NCI-H2196 (cell line): ENCODE results near the gene GRK4.

Experiments
- DNase-seq: peaks from one replicate; lab custom pipeline; 2025; ENCODE audit not compliant: unreplicated experiment; lab: John Stamatoyannopoulos, UW

GRK4 gene

DNA sequence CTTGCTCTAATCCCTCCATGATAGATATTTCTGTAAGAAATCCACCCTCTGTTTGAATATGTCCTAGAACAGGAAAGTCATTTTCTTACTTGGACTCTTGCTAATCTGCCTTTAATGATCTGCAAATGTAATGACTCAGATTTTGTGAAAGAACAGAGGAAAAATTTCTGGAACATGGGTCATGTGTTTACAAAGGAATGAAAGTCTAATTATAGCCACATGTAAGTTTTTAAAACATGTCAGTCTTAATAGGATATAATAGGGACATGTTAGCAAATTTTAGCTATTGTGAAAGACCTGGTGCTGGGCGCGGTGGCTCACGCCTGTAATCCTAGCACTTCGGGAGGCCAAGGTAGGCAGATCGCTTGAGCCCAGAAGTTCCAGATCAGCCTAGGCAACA, 47.6 kb downstream of the GRK4 start:
- DNase-seq = no peak

DNA sequence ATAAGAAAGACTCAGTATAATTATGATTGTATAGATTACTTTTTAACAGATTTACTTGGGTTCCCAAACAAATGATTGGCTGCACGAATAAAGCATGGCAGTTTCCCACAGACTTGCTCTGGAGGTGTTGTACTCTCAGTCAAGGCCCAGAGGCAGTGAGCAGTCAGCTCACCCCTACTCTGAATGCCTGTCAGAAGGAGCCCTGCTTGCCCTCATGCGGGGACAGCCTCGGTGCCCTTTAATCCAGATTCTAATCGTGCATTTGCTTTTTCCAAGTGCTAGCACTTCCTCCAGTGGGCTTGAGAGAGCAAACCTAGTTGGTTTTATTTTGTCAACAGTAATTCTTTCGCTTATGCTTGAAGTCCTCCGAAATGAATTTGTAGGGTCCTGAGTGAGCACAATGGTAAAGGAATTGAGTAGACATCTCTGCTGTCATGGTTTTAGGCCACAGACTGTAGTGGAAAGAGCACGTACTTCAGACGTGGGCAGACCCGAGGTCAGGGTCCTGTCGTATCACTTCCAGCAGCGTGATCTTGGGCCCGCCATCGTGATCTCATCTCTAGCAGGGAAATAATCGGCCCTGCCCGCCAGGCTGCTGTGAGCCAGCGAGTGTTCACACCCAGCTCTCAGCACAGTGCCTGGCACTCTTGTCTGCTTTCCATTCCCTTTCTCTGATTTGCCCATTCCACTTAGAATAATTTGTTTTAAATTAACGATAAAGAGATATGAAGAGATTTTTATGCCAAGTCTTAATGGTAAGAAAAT, 48.3 kb downstream of the GRK4 start:
- no peak for DNase-seq

DNA sequence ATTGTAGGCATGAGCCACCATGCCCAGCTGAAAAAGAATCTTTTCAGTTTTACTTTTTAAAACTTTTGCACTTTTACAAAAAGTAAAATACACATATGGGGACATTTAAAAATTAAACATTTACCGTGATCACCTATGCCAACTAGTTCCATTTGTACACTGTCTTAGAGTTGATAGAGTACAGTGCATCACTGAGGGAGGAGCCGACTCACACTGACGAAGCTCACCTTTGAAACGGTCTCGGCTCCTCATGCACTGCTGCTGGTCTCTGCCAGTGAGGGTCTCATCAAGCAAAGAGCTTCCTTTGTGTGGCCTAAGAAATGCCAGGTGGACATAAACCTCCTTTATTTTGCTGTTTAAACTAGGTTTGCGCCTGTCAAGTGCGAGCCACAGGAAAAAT, 50.0 kb downstream of the GRK4 start:
- no peak for DNase-seq

DNA sequence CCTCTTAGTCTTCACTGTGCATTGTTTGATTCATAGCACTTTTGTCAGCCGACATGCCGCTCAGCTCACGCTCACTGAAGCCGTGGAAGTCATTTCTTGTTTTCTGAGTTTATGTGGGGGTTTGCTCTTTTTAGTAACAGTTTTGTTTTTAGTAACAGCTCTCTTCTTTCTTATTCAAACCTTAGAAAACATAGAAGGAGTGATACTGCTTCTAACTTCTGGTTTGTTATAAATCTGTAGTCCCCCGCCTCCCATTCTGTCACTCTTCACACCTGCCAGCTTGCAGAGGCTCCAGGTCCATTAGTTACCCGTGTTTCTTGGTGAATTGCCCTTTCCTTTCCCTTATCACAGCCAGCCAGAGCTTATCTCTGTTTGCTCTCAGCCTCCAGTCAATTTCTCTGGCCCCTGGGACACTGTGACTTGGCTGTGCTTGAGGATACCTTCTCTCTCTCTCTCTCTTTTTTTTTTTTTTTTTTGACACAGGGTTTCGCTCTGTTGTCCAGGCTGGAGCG, 50.5 kb downstream of the GRK4 start:
- DNase-seq = no peak

DNA sequence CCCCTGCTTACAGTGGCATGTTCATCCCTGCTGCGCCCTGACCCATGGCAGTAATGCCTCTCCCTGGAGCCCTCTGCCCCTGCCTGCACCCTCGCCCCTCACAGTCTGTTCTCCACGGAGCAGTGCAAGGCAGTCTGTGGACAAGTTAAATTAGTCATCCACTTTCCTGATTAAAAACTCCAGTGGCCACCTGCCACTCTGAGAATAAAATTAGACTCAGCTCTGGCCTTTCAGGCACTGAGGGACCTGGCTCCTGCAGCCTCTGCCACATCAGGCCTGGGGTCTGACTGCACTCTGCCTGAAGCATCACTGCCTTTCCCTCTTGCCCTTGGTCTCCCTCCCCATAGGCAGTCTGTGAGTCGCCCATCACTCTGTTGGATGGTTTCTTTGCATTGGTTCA, 53.6 kb downstream of the GRK4 start:
- DNase-seq = no peak

DNA sequence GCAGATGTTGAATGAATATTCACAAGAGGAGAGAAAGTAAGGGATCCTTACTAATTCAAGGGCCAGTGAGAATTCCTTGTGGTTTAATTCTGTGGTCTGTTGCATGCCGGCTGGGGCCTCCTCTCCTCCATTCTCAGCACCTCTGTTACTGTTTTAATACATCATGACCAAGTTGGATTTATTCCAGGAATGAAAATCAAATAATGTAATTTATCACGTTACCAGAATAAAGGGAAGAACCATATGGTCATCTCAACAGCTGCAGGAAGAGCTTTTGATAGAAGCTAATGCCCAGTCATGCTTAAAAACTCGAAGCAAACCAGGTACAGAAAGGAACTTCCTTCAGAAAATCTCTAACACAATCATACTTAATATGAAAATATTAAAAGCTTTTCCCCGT, 54.1 kb downstream of the GRK4 start:
- DNase-seq = peak; percentile 6

DNA sequence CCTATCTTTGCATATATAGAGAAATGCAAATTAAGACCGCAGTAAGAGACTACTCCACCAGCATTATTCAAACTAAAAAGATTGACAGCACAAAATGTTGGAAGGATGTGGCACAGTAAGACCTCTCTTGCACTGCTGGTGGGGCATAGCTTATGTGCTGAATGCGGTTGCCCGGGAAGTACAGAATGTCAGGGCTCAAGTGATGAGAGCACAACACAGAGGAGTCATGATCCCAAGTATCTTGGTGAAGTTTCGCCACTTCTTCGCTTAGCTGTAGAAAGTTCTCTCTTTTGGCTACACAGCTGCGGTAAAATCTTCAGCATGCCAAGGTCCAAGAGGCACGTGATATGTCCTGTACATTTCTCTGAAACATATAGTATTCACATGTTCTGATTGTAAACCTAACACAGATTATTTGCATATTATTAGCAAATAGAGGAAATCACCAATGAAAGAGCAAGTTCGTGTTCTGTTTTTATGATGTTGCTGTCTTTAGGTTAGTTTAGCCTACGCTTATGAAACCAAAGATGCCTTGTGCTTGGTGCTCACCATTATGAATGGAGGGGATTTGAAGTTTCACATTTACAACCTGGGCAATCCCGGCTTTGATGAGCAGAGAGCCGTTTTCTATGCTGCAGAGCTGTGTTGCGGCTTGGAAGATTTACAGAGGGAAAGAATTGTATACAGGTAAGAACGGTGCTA, 55.9 kb downstream of the GRK4 start:
- DNase-seq = no peak

DNA sequence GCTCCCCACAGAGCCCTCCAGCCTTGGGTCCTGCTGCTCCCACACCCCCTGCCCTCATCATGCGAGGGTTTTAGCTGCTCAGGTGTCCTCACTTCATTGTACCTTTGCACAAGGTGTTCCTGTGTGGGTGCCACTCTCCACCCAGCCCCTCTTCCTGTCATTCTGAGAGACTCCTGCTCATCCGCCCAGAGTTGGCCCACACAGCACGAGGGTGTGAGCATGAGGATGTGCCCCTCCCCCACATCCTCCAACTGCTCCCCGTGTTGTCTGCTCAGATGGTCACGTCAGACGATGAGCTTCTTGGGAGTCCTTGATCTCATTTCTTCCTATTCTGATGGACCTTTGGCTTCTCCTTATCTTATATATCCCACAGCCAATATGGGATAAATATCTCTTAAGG, 57.8 kb downstream of the GRK4 start:
- no peak for DNase-seq

DNA sequence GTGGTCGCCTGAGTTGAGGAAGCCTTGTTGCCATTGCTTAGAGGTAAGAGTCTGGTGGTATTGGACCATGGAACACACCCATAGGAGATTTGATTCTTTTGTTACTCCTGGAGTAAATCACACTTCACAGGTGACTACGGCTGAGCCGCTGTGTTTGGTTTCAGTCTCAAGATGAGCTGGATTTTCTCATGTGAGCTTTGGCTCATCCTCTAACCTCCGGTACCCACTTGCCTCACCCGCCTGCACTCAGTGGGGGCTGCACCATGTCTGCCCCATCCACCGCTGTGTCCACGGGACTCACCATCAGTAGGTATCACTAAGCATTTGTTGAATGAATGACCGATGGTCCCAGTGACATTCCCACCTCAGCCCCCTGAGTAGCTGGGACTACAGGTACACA, 58.3 kb downstream of the GRK4 start:
- no peak for DNase-seq

DNA sequence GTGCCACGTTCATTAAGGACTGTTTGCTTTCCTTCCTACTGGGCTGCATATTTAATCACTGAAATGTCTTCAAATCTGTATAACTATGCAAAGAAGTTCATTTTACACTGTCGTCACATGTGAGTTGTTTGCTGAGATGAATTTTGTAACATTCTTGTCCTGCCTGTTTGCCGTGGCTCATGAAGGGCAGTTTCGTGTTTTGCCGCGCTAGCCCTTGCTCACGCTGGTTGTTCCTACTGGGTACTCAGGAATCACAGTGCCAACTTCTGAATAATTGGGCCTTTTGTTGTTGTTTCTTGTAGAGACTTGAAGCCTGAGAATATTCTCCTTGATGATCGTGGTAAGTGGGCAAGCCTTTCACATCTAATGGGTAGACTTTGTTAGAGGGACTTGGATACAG, 58.7 kb downstream of the GRK4 start:
- no peak for DNase-seq

DNA sequence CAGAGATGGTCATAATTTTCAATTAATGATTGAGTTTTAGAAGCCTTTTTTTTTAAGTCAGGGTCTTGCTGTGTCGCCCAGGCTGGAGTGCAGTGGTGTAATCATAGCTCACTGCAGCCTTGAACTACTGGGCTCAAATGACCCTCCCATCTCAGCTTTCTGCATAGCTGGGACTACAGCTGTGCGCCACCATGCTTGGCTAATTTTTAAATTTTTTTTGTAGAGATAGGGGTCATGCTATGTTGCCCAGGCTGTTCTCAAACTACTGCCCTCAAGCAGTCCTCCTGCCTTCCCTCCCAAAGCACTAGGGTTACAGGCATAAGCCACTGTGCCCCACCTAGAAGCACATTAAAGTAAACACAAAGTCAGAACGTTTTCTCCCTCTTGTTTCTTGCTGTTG, 59.3 kb downstream of the GRK4 start:
- no peak for DNase-seq

DNA sequence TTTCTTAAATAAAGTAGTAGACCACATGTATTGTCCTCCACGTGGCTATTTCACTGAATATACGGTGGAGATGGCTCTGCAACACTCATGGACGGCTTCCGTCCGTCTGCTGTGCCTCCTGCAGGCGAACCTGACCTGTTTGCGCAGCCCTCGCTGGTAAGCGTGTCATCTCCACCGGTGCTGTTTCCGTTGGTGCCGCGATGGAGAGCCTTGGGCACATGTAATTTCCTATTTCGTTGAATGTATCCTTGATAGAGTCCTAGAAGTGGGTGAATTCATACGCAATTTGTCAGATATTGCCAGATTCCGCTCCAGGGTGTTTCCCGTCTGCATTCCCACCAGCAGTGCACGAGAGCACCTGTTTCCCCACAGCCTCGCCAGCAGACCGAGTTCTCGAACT, 62.5 kb downstream of the GRK4 start:
- DNase-seq = no peak

DNA sequence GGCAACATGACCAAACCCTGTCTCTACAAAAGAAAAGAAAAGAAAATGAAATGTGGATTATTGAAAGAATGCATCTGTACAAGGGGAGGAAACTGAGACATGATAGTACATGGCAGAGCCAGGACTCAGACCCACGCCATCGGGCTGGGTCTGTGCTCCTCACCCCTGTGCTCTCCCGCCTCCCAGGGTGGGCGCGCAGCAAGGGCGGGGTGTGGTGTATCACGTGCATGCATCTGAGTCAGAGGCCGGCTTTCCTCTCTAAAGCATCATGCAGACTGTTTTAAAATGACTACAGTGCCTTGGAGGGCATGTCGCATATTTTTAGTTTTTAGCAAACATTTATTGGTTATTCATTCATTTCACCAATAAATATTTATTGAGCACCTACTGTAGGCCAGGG, 63.2 kb downstream of the GRK4 start:
- no peak for DNase-seq

DNA sequence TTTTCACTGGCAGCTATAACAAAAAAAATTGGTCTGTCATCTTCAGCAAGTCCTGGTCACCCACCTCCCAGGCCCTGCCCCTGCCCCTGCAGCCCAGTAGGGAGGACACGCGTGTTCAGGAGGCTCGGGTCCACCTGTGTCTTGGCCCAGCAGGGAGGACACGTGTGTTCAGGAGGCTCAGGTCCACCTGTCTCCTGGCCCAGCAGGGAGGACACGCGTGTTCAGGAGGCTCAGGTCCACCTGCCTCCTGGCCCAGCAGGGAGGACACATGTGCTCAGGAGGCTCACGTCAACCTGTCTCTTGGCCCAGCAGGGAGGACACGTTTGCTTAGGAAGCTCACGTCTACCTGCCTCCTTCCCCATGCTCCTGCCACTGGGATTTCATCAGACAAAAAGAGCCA, 66.1 kb downstream of the GRK4 start:
- no peak for DNase-seq

DNA sequence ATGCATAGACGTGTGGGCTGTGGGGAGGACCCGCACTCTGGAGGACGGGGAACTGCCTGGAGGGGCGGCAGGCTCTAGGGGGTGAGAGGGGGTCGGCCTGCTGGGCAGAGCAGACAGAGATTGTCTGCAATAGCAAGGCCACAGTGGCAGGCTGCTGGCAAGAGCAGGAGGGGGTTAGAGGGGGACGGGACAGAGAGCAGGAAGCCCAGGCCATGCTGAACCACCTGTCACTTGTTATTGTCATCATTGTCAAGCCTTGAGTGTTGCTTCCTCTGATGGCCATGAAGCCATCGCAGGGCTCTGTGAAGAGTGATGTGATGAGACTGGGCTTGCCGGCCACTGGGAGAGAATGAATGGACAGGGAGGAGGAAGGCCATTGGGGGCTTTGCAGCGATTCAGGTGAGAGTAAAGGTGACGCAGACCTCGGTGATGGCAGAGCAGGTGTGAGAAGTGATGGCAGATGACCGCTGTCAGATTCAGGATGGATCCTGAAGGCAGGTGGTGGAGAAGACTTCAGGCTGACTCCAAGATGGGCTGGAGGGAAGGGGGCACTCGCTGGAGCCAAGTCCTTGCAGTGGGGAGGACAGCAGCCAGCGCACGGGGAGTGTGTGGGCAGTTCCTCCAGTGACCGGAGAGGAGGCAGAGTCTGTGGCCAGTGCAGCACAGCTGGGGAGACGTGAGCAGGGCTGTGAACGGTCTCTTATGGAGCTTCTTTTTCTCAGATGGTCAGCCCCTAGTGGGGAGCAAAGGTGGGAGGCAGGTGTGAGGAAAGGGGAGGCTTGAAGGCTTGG, 67.4 kb downstream of the GRK4 start:
- no peak for DNase-seq

DNA sequence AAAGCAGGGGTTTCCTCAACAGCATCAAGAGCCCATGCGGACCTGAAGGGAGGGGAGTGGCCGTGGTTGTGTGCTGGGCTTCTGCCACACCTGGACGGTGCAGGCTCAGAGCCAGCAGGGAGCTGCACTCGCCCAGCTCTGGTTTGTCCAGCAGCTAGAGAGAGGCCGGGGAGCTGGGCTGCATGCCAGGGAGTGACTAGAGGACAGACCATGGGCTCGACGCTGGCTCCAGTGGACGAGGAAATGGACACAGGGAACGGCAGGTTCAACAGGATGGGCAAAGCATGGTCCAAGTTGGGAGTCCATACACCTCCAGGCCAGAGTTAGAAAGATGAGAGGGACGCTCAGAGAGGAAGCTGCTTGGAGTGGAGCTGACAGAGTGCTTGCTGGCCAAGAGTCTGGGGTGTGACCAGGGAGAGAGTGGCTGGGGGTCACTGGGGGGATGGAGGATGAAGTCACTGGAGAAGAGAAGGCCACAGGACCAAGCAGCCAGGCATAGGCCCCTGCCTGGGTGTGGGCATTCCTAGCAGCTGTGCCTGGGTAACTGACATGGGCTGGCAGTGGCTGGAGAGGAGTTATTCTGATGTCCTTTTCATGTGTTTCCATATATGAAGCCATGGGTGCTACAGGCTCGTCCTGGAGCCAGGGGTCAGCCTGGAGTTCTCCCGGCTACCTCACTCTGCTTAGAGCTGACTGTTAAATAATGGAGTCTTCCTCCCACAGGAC, 68.1 kb downstream of the GRK4 start:
- DNase-seq = peak; percentile 82

DNA sequence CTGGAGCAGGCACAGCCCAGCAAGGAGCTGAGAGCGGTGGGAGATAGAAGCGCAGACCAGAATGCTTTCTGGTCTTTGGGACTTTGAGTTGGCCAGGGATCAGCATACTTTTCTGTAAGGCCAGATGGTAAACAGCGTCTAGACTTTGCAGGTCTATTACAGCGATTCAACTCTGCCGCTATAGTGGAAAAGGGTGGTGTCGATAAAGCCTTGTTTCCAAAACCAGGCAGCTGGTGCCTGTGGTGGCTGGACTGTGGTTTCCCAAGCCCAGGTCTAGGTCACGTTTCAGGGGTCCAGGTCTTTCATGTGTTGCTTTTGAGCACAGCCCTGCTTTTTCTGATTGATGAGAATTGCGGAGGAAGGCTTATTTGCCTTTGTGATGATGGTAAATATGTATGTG, 70.9 kb downstream of the GRK4 start:
- DNase-seq = no peak

DNA sequence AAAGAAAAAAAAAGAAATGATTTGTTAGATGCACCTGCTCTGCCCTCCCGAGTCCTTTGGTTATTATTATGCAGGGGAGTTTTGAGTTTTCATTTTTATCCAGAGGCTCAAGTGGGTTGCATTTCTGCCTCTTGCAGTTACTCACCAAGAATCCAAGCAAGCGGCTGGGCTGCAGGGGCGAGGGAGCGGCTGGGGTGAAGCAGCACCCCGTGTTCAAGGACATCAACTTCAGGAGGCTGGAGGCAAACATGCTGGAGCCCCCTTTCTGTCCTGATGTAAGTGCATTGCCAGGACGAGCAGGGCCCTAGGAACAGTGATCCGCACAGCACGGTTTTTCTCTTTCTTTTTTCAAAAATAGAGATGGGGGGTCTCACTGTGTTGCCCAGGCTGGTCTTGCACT, 71.9 kb downstream of the GRK4 start:
- DNase-seq = no peak

DNA sequence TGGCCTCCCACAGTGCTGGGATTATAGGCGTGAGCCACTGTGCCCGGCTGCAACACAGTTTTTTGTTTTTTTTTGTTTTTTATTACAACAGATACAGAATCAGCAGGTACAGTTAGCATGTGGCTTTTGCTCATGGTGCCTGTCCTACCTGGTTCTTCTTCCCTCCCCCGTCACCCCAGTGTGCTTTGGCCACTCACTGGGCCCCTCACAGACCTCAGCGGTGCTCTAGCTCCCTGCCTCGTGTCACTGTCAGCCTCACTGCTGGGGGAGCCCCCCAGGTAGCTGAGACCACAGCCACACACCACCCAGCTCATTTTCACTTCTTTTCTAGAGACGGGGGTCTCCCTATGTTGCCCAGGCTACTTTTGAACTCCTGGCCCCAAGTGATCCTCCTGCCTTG, 72.3 kb downstream of the GRK4 start:
- DNase-seq = no peak

DNA sequence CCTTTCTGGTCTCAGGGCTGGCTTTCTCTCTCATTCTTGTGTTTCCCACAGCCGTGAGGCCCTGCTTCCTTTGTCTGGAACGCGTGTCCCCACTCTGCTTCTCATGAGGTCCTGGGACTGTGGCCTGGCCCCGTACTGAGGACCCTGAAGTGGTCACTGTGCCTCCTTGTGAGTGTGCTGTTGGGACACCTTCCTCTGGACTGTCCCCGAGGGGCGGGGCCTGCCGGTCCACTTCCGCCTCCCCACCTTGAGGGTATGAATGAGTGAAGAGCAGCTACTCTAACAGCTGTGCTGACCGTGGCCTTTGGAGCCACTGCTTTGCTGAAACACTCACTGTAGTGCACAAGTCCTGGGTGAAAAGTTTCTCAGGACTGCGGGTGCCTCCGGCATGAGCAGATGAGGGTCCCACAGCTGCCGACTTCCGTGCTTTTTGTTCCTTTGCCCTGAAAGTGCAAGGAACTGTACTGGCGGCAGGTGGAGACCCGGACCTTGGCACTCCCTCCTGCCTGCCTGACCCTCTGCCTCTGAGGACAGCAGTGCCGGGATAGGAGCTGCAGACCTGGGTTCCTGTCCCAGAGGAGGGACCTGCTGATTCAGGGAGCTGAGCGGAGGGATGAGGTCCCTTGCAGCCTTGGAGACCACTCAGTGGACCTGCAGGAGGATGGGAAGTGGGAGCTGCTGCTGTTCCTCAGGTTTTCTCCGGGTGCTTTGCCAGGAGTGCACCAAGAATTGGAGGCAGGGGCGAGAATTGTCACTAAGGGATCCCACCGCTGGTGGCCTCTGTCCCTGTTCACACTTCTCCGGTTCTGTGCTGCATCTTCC, 73.0 kb downstream of the GRK4 start:
- no peak for DNase-seq
